Measurements from ENCODE around the gene PIEZO1.
A peak's percentile ranks its signal among the peaks of the same experiment; 100 is the strongest.

PIEZO1 gene

DNA sequence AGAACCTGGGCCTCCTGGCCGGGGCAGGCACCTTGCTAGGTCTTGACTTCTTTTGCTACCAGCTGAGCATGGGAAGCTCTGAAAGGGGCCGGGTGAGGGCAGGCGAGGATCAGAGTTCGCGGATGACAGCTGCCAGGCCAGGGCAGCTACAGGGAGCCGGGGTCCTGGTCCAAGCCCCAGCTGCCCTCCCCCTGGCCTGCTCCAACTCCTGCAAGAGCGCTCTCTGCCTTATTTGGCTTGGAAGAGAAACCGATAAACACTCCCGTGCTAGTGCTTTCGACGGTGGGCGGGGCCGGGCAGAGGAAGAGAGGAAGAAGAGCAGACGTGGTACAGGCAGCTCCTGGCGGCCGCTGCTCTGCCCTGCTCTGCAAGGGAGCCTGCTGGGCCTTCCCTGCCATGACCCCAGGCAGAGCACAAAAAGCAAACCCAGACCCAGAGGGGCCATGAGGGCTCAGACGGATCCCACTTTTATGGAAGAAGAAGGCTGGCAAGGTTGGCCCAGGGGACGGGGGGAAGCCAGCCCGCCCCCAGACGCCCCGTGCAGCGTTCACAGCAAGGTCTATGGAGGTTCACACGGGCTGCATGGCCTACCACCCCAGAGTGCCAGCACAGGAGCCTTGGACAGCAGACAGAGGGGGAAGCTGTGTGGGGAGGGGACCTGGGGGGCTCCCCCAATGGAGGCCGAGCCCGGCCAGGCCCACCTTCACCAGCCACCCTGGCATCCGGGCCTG is 25.6 kb downstream of the PIEZO1 start:
- peaks cover 79% of the 10 kb centered on the region for H3K4me1 ChIP-seq (ENCODE audit: insufficient read depth, low read length)
- H3K36me3 ChIP-seq (ENCODE audit: insufficient read depth, low read length), result peaks cover 13% of the 10 kb centered on the region
- H3K4me3 ChIP-seq (ENCODE audit: low read depth in 1 of 2, low read length in 2 of 2), result peak overlapping the region; percentile 32 to 34
- H3K9ac ChIP-seq (ENCODE audit: low read length), result peak overlapping the region; percentile 71
- H3K27me3 ChIP-seq (ENCODE audit: control insufficient read depth in 1 of 2, insufficient read depth in 2 of 2, low read length in 2 of 2), result no peaks in the 10 kb centered on the region
- H3K27ac ChIP-seq (ENCODE audit: low read depth, low read length), result peak overlapping the region; percentile 98
- no peaks in the 10 kb centered on the region for H3K9me3 ChIP-seq (ENCODE audit: low read length)

DNA sequence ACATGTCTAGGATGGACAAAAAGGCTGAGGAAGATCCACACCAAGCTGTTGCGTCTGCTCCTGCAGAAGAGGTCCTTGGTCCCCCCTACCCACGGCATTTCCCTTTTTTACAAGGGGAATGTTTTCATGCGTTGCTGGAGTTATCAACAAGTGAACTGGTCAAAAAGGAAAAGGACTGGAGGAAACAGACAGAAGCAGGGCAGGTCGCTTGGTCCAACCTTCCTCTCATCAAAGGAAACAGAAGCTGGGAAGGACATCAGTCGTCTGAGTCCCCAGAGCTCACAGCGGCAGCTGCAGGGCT is 26.1 kb downstream of the PIEZO1 start:
- H3K27me3 ChIP-seq (ENCODE audit: control insufficient read depth in 1 of 2, insufficient read depth in 2 of 2, low read length in 2 of 2), result no peaks in the 10 kb centered on the region
- H3K36me3 ChIP-seq (ENCODE audit: insufficient read depth, low read length), result peaks cover 13% of the 10 kb centered on the region
- no peaks in the 10 kb centered on the region for H3K9me3 ChIP-seq (ENCODE audit: low read length)
- peak overlapping the region; percentile 98 for H3K27ac ChIP-seq (ENCODE audit: low read depth, low read length)
- peaks cover 84% of the 10 kb centered on the region for H3K4me1 ChIP-seq (ENCODE audit: insufficient read depth, low read length)
- H3K9ac ChIP-seq (ENCODE audit: low read length), result peak overlapping the region; percentile 42
- peak overlapping the region in 1 of 2 donors; percentile 22 for H3K4me3 ChIP-seq (ENCODE audit: low read depth in 1 of 2, low read length in 2 of 2)

DNA sequence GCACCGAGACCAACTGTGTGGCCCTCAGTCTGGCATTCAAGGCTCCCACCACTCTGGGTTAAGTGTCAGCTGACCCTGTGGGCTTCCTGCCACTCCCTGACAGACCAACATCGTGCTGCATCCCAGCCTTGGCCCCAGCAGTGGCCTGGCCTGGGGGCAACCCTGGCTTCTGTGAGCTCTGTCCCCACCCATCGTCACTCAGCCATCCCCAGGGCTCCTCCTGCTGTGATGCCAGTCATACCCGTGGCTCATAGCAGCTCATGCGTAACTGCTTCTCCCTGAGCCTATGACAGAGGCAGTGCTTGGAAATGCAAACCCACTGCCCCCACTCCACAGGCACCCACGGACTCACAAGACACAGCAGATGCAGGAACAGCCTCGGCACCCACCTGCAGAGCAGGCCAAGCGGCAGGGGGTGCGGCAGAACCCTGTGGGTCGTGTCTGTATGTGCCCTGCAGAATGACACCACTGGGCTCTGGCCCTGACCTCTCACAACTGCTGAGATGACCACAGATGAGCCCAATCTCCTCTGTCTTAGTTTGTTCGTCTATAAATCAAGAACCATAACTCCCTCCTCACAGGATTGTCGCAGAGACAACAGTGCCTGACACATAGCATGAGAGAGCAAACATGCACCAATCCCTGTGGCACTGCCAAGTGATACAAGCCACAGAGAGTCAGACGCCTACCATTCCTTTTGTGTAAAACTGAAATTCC is 26.6 kb downstream of the PIEZO1 start:
- H3K4me3 ChIP-seq (ENCODE audit: low read depth in 1 of 2, low read length in 2 of 2), result peak overlapping the region in 1 of 2 donors; percentile 22
- H3K36me3 ChIP-seq (ENCODE audit: insufficient read depth, low read length), result peaks cover 7% of the 10 kb centered on the region
- peak overlapping the region; percentile 42 for H3K9ac ChIP-seq (ENCODE audit: low read length)
- peaks cover 84% of the 10 kb centered on the region for H3K4me1 ChIP-seq (ENCODE audit: insufficient read depth, low read length)
- no peaks in the 10 kb centered on the region for H3K9me3 ChIP-seq (ENCODE audit: low read length)
- H3K27ac ChIP-seq (ENCODE audit: low read depth, low read length), result peak overlapping the region; percentile 98
- H3K27me3 ChIP-seq (ENCODE audit: control insufficient read depth in 1 of 2, insufficient read depth in 2 of 2, low read length in 2 of 2), result no peaks in the 10 kb centered on the region

DNA sequence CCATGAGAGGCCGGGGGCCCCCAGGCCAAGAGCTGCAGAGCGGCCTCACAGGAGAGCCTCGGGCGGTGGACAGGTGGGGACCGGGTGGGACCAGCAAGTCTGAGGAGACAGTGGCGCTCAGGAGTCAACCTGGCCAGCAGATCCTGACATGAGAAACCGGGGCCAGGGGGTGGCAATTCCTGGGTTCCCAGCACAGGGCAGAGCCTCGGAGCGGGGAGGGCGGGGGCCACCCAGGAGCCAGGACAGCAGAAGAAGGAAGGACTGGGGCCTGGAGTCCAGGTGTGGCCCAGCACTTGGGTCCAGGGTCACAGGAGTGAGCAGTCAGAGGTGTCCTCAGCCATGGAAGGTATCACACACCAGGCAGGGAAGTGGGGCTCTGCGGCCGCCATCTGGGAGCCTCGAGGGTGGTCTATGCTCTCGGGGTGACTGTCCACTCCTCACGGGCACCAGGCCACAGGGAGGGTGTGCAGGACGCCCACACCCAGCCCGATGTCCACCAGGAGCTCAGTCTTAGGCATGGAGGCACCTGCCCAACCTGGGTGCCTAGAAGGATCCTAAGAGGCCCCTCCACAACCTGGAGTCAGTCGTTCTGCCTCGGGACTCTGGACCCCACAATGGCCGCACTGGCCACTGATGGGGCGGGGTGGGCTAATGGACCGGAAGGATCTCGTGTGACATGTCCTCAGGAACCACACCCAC is 29.1 kb downstream of the PIEZO1 start:
- Histone ChIP-seq H3K36me3 (ENCODE audit: insufficient read depth, low read length) (peaks cover 11% of the 10 kb centered on the region), H3K9me3 (ENCODE audit: low read length) (no peaks in the 10 kb centered on the region), H3K4me1 (ENCODE audit: insufficient read depth, low read length) (peaks cover 63% of the 10 kb centered on the region), H3K9ac (ENCODE audit: low read length) (no peak overlapping the region), H3K4me3 (ENCODE audit: low read depth in 1 of 2, low read length in 2 of 2) (no peak overlapping the region), H3K27ac (ENCODE audit: low read depth, low read length) (peak overlapping the region; percentile 70), H3K27me3 (ENCODE audit: control insufficient read depth in 1 of 2, insufficient read depth in 2 of 2, low read length in 2 of 2) (no peaks in the 10 kb centered on the region)

DNA sequence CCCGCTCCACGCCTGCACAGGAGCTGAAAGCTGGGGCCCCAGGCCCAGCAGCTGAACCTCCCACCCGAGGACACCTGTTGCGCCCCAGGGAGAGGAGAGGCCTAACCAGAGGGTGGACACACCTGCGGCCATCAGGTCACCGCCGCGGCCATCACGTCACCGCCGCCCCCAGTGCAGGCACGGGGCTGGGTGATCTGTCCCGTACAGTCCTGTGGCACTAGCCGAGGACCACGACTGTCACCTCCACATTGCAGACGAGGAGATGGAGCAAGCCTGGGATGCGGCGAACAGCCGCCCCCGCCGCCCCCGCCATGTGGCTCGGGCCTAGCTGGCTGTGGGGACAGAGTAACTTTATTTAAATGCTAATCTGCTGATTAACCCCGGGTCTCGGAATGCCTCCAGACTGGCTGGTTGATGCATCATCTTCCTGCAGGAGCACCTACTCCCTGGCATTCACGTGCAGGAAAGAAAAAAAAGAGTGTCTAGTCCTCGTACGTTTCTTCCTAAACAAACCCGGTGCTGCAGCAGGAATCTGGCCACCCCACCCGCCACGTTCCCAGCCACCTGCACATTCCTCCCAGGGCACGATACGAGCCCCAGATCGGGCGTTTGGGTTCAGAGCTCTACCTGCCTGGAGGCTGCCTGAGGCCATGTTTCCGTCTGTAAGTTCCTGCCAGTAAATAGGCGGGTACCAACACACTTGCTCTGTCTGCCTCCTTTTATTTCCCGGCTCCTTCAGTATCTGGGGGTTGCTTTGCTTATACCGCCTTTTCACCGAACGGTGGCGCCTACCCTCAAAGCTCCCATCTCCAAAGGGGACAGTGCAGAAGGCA is 29.9 kb downstream of the PIEZO1 start:
- Histone ChIP-seq H3K4me3 (ENCODE audit: low read depth in 1 of 2, low read length in 2 of 2) (no peak overlapping the region), H3K9me3 (ENCODE audit: low read length) (no peaks in the 10 kb centered on the region), H3K9ac (ENCODE audit: low read length) (no peak overlapping the region), H3K4me1 (ENCODE audit: insufficient read depth, low read length) (peaks cover 55% of the 10 kb centered on the region), H3K27ac (ENCODE audit: low read depth, low read length) (peak overlapping the region; percentile 70), H3K27me3 (ENCODE audit: control insufficient read depth in 1 of 2, insufficient read depth in 2 of 2, low read length in 2 of 2) (no peaks in the 10 kb centered on the region), H3K36me3 (ENCODE audit: insufficient read depth, low read length) (peaks cover 11% of the 10 kb centered on the region)

DNA sequence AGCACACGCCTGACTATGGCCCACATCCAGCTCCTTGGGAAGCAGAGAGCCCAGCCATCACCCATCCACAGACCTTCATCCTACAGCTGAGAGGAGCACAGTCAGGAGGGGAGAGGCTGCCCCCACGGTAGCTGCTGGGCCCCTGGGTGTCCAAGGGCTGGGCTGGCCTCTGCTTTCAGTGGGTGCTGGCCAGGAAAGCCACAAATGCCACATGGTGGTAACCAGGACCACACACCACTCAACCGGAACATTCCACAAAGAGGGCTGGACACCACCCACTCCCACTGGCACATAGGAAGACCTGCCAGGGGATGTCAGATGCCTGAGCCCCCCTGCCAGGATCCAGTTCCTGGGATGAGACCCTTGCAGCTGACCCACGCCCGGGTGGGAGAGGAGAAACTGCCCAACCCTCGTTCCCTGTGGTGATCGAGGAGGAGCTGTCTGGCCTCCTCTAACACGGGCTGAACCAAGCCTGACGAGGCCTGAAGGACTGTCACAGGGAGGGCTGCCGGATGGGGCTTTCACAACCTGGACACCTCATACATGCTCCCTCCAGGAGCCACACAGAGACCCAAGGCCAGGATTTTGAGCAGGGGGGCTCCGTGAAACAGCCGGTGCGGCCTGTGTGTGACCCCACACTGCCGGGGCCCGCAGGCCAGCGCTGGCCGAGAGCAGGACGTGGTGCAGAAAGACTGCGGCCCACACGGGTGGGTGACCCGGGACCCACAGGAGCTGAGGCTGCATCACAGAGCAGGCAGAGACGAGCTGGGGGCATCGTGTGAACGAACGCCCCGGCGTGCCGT is 30.7 kb downstream of the PIEZO1 start:
- Histone ChIP-seq H3K9me3 (ENCODE audit: low read length) (no peaks in the 10 kb centered on the region), H3K4me1 (ENCODE audit: insufficient read depth, low read length) (peaks cover 48% of the 10 kb centered on the region), H3K27me3 (ENCODE audit: control insufficient read depth in 1 of 2, insufficient read depth in 2 of 2, low read length in 2 of 2) (no peaks in the 10 kb centered on the region), H3K9ac (ENCODE audit: low read length) (peak overlapping the region; percentile 14), H3K27ac (ENCODE audit: low read depth, low read length) (peak overlapping the region; percentile 70), H3K4me3 (ENCODE audit: low read depth in 1 of 2, low read length in 2 of 2) (no peak overlapping the region), H3K36me3 (ENCODE audit: insufficient read depth, low read length) (peaks cover 11% of the 10 kb centered on the region)

DNA sequence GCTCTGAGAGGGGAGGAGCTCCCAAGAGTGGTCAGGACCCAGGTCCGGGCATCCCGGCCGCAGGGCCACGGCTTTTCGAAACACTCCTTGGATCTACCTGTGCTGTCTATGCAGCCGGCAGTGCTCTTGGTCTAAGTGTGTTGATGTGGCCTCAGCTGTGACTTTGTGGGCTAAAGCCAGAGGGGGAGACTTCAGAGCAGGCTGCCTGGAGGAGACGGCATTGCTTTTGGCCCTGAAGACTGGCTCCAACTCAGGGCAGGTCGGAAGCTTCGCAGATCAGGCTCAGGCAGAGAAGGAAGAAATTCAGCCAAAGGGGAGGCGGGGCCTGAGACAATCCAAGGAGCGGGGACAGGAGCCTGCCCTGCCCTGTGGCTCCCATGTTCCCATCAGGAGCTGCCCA is 31.4 kb downstream of the PIEZO1 start:
- Histone ChIP-seq H3K36me3 (ENCODE audit: insufficient read depth, low read length) (peaks cover 11% of the 10 kb centered on the region), H3K4me3 (ENCODE audit: low read depth in 1 of 2, low read length in 2 of 2) (no peak overlapping the region), H3K9me3 (ENCODE audit: low read length) (no peaks in the 10 kb centered on the region), H3K4me1 (ENCODE audit: insufficient read depth, low read length) (peaks cover 43% of the 10 kb centered on the region), H3K9ac (ENCODE audit: low read length) (no peak overlapping the region), H3K27me3 (ENCODE audit: control insufficient read depth in 1 of 2, insufficient read depth in 2 of 2, low read length in 2 of 2) (no peaks in the 10 kb centered on the region), H3K27ac (ENCODE audit: low read depth, low read length) (peak overlapping the region; percentile 70)

DNA sequence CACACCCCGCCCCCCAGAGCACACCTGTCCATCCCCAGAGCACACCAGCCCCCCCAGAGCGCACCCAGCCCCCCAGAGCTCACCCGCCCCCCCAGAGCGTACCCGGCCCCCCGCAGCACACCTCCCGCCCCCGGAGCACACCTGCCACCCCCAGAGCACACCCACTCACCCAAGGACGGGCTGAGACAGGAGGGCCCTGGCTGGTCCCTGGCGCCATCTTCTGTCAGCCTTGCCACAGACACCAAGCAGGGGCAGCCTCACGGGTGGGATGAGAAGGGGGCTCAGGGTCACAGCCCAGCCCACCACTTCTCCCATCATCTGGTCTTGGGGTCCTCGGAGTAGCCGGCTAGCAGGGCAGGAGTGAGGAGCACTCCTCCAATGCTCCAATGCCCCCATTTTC is 31.8 kb downstream of the PIEZO1 start:
- no peak overlapping the region for H3K4me3 ChIP-seq (ENCODE audit: low read depth in 1 of 2, low read length in 2 of 2)
- H3K36me3 ChIP-seq (ENCODE audit: insufficient read depth, low read length), result peaks cover 11% of the 10 kb centered on the region
- no peaks in the 10 kb centered on the region for H3K27me3 ChIP-seq (ENCODE audit: control insufficient read depth in 1 of 2, insufficient read depth in 2 of 2, low read length in 2 of 2)
- peaks cover 38% of the 10 kb centered on the region for H3K4me1 ChIP-seq (ENCODE audit: insufficient read depth, low read length)
- no peak overlapping the region for H3K9ac ChIP-seq (ENCODE audit: low read length)
- peak overlapping the region; percentile 70 for H3K27ac ChIP-seq (ENCODE audit: low read depth, low read length)
- no peaks in the 10 kb centered on the region for H3K9me3 ChIP-seq (ENCODE audit: low read length)

DNA sequence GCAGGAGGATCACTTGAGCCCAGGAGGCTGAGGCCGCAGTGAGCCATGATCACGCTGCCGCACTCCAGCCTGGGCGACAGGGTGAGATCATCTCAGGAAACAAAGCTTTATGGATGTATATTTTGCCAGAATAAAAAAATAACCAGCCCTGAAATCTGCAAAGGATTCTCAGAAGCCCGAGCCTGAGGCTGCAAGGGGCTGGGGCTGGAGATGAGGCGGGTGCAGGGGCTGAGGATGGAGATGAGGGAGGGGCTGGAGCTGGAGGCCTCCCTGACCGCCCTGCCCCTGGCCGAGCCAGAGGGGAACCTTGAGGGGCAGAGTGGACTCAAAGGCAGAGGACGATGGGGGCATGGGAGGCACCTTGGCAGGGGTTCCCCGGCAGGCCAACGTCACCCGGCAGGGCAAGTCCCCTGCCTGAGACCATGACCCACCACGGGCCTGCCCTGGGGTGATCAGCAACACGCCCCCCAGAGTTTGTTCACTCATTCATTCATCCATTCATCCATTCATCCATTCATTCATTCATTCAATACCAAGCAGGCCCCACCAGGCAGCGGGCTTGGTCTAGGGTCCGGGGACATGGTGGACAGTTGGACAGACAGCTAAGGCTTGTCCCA is 32.5 kb downstream of the PIEZO1 start:
- Histone ChIP-seq H3K27ac (ENCODE audit: low read depth, low read length) (no peak overlapping the region), H3K27me3 (ENCODE audit: control insufficient read depth in 1 of 2, insufficient read depth in 2 of 2, low read length in 2 of 2) (no peaks in the 10 kb centered on the region), H3K4me3 (ENCODE audit: low read depth in 1 of 2, low read length in 2 of 2) (no peak overlapping the region), H3K9me3 (ENCODE audit: low read length) (no peaks in the 10 kb centered on the region), H3K9ac (ENCODE audit: low read length) (no peak overlapping the region), H3K36me3 (ENCODE audit: insufficient read depth, low read length) (peaks cover 11% of the 10 kb centered on the region), H3K4me1 (ENCODE audit: insufficient read depth, low read length) (peaks cover 36% of the 10 kb centered on the region)

DNA sequence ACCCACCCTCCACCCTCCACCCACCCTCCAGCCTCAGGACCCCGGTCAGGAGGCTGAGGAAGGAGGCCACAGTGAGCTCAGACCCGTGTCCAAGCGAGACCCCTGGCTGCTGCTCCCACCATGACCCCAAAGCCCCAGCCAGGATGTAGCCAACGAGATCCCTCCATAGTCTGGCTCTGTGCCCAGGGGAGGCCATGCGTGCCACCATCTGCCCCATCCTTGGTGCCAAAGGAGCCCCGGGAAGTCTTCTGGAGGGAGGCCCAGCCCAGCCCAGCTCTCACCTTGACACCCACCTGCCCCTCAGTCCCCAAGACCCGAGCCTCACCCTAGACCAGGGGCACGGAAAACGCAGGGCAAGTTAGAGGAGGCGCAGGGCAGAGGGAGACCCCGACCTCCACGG is 34.2 kb downstream of the PIEZO1 start:
- Histone ChIP-seq H3K9me3 (ENCODE audit: low read length) (no peaks in the 10 kb centered on the region), H3K27ac (ENCODE audit: low read depth, low read length) (peak overlapping the region; percentile 20), H3K4me3 (ENCODE audit: low read depth in 1 of 2, low read length in 2 of 2) (no peak overlapping the region), H3K9ac (ENCODE audit: low read length) (no peak overlapping the region), H3K4me1 (ENCODE audit: insufficient read depth, low read length) (peaks cover 46% of the 10 kb centered on the region), H3K27me3 (ENCODE audit: control insufficient read depth in 1 of 2, insufficient read depth in 2 of 2, low read length in 2 of 2) (no peaks in the 10 kb centered on the region), H3K36me3 (ENCODE audit: insufficient read depth, low read length) (peaks cover 11% of the 10 kb centered on the region)

All from muscle layer of colon (tissue), 2 donors.